Iris pigment epithelial cell (primary cell): ENCODE results near the gene MYCBPAP.

ENCODE experiments used
- DNase-seq: peaks from one replicate; pipeline ENCODE4 v3.0.0-alpha.2; 2011; ENCODE audit warnings: low read depth

The MYCBPAP gene

GRCh38 chr17:50551884-50552283, 43.6 kb downstream of the MYCBPAP start:
- no peak for DNase-seq

- DNase-seq, result no peak
Observed at GRCh38 chr17:50554201-50554600, 46.0 kb downstream of the MYCBPAP start.

GRCh38 chr17:50556803-50557202, 48.6 kb downstream of the MYCBPAP start:
- DNase-seq, result no peak

GRCh38 chr17:50557630-50558029, 49.4 kb downstream of the MYCBPAP start:
- DNase-seq, result no peak

- no peak for DNase-seq
Observed at GRCh38 chr17:50558091-50558490, 49.9 kb downstream of the MYCBPAP start.

GRCh38 chr17:50558581-50558940, 50.3 kb downstream of the MYCBPAP start:
- DNase-seq, result no peak

GRCh38 chr17:50558941-50559614, 50.8 kb downstream of the MYCBPAP start:
- no peak for DNase-seq

GRCh38 chr17:50559674-50560184, 51.5 kb downstream of the MYCBPAP start:
- peak; percentile 25 for DNase-seq

- DNase-seq, result peak; percentile 68
Observed at GRCh38 chr17:50560185-50560824, 52.1 kb downstream of the MYCBPAP start, which contains the start of gene CACNA1G. Gene CACNA1G (plus strand): TSS chr17:50560715. CDS start chr17:50561460, 745 bp downstream.

- no peak for DNase-seq
Observed at GRCh38 chr17:50560931-50561745, 52.9 kb downstream of the MYCBPAP start.

GRCh38 chr17:50561746-50562141, 53.5 kb downstream of the MYCBPAP start:
- DNase-seq, result no peak

- DNase-seq, result no peak
Observed at GRCh38 chr17:50562242-50563091, 54.2 kb downstream of the MYCBPAP start.

- no peak for DNase-seq
Observed at GRCh38 chr17:50563092-50563511, 54.9 kb downstream of the MYCBPAP start.

- DNase-seq, result peak; percentile 45
Observed at GRCh38 chr17:50564916-50565315, 56.7 kb downstream of the MYCBPAP start.

GRCh38 chr17:50565402-50566350, 57.4 kb downstream of the MYCBPAP start:
- no peak for DNase-seq

GRCh38 chr17:50566886-50567285, 58.6 kb downstream of the MYCBPAP start:
- DNase-seq, result no peak

- DNase-seq, result no peak
Observed at GRCh38 chr17:50568659-50569058, 60.4 kb downstream of the MYCBPAP start.

- no peak for DNase-seq
Observed at GRCh38 chr17:50569592-50569991, 61.4 kb downstream of the MYCBPAP start.

GRCh38 chr17:50570032-50570431, 61.8 kb downstream of the MYCBPAP start:
- DNase-seq, result no peak

GRCh38 chr17:50570528-50570927, 62.3 kb downstream of the MYCBPAP start:
- no peak for DNase-seq

GRCh38 chr17:50571681-50572080, 63.4 kb downstream of the MYCBPAP start:
- no peak for DNase-seq
